Measurements from ENCODE around the gene PTCD2.

- TF ChIP-seq POLR2AphosphoS5 (IDR thresholded peaks at IDR 0.05) (peak; percentile 39 to 83 (median 40)), CTCF (IDR thresholded peaks at IDR 0.05) (peak; percentile 91 to 95), POLR2A (IDR thresholded peaks at IDR 0.05) (peak in 1 of 2 donors; percentile 76)
Measured at GRCh38 chr5:72307968-72308852, 12.0 kb upstream of the PTCD2 start.
